Activated CD8-positive, alpha-beta memory T cell treated with anti-CD3 and anti-CD28 coated beads, Interleukin-2, amount 10 ng/mL, durations not matched to agents 7 days and 5 days (primary cell): Measurements from ENCODE around the gene ADAT1. TPM values are rescaled to one million over a fixed set of nuclear protein-coding genes. Genes with fewer than 3 reads are reported as not detected.

Experiments
- ATAC-seq: fragments of 150-1000 bp; cut with Tn5 transposase; one replicate; pipeline ENCODE4 v1.10.0; 2021; ENCODE audit warnings: moderate library complexity
- CTCF ChIA-PET: fragments of 350-600 bp; sonication (Branson Sonifier 250); formaldehyde crosslinking; loops from one replicate; lab custom pipeline; 2021; ENCODE audit warnings: antibody characterized with exemption; lab: Charles Lee
- DNase-seq: peaks from one replicate; pipeline ENCODE4 v3.0.0-alpha.2; 2020
- H3K27ac Mint-ChIP-seq: one replicate; pipeline ENCODE4 v1.8.0; 2021; ENCODE audit warnings: mild to moderate bottlenecking, mixed read lengths
- H3K27me3 Mint-ChIP-seq: one replicate; pipeline ENCODE4 v1.8.0; 2021; ENCODE audit warnings: mixed read lengths
- H3K36me3 Mint-ChIP-seq: one replicate; pipeline ENCODE4 v1.8.0; 2021; ENCODE audit warnings: mild to moderate bottlenecking, mixed read lengths
- H3K4me1 Mint-ChIP-seq: one replicate; pipeline ENCODE4 v1.8.0; 2021; ENCODE audit warnings: mixed read lengths
- H3K4me3 Mint-ChIP-seq: one replicate; pipeline ENCODE4 v1.8.0; 2021; ENCODE audit warnings: mild to moderate bottlenecking, moderate library complexity, mixed read lengths
- H3K9me3 Mint-ChIP-seq: one replicate; pipeline ENCODE4 v1.8.0; 2022; ENCODE audit warnings: low read depth, mixed read lengths
- total RNA-seq, 2 experiments: library from RNA; stranded (reverse); gene quantifications; one replicate each; pipeline ENCODE4 v1.2.3, GENCODE V29; 2021

ADAT1 gene
- 10 to 100 TPM; 48.3 to 57.2 TPM for total RNA-seq

- peaks cover 44% of the 10 kb centered on the region for H3K36me3 Mint-ChIP-seq
- H3K4me1 Mint-ChIP-seq, result peaks cover 46% of the 10 kb centered on the region
- ATAC-seq, result peak; percentile 90
- H3K9me3 Mint-ChIP-seq, result no peaks in the 10 kb centered on the region
- no peaks in the 10 kb centered on the region for H3K27me3 Mint-ChIP-seq
- peak within 1 kb of the TSS; percentile 90 for H3K4me3 Mint-ChIP-seq
- peak within 1 kb of the TSS; percentile 97 for H3K27ac Mint-ChIP-seq
- CTCF ChIA-PET, result interaction anchor here (1.0 to 5.1 kb wide), 14 partner anchors 16 to 168 kb away, joined by 3 to 63 read pairs (median 7); partner anchors contain the start of genes GABARAPL2, KARS1, TERF2IP and TMEM170A
- peak; percentile 99 for DNase-seq
Measured at GRCh38 chr16:75622761-75623605, at the start of gene ADAT1. Gene ADAT1, minus strand, starts transcription at chr16:75623281. Its CDS starts 2,482 bp downstream, at chr16:75620799.

DNA sequence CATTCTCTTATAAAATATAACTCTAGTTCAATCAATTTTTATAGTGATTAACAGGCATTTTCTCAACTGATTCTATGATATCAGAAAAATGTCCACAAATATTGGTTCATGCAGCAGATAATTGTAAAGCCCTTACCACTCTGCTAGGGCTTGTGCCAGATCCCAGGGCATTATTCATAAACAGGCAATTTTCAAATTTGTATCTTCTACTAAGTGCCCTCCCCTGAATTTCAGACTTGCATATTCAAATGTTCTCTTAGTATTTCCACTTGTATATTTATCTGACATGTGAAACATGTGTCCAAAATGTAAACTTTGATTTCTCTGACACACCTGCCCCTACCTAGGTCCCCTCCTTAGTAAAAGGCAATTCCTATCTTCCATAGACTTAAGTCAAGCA lies 44.4 kb upstream of the ADAT1 start:
- CTCF ChIA-PET, result no interaction called here
- H3K27me3 Mint-ChIP-seq, result no peaks in the 10 kb centered on the region
- H3K36me3 Mint-ChIP-seq, result peaks cover 7% of the 10 kb centered on the region
- no peak overlapping the region for H3K27ac Mint-ChIP-seq
- no peaks in the 10 kb centered on the region for H3K4me1 Mint-ChIP-seq
- ATAC-seq, result no peak
- no peaks in the 10 kb centered on the region for H3K9me3 Mint-ChIP-seq
- no peak overlapping the region for H3K4me3 Mint-ChIP-seq
- no peak for DNase-seq

GRCh38 chr16:75660726-75661302 lies 37.7 kb upstream of the ADAT1 start:
- no peaks in the 10 kb centered on the region for H3K27me3 Mint-ChIP-seq
- CTCF ChIA-PET, result no interaction called here
- peaks cover 38% of the 10 kb centered on the region for H3K36me3 Mint-ChIP-seq
- H3K9me3 Mint-ChIP-seq, result no peaks in the 10 kb centered on the region
- DNase-seq (no peak), ATAC-seq (no peak)
- peaks cover 2% of the 10 kb centered on the region for H3K4me1 Mint-ChIP-seq
- no peak overlapping the region for H3K27ac Mint-ChIP-seq
- no peak overlapping the region for H3K4me3 Mint-ChIP-seq

GRCh38 chr16:75660321-75660720 lies 37.2 kb upstream of the ADAT1 start:
- Mint-ChIP-seq H3K4me3 (no peak overlapping the region), H3K27ac (no peak overlapping the region), H3K27me3 (no peaks in the 10 kb centered on the region), H3K4me1 (peaks cover 2% of the 10 kb centered on the region), H3K36me3 (peaks cover 40% of the 10 kb centered on the region), H3K9me3 (no peaks in the 10 kb centered on the region)
- CTCF ChIA-PET, result no interaction called here
- DNase-seq (no peak), ATAC-seq (no peak)

GRCh38 chr16:75658175-75658574 lies 35.1 kb upstream of the ADAT1 start:
- H3K4me3 Mint-ChIP-seq, result no peak overlapping the region
- CTCF ChIA-PET, result interaction anchor here (0.9 kb wide), 1 partner anchor 141 kb away, joined by 3 read pairs; no protein-coding TSS in a partner anchor
- H3K36me3 Mint-ChIP-seq, result peaks cover 50% of the 10 kb centered on the region
- no peak for DNase-seq
- ATAC-seq, result no peak
- peaks cover 12% of the 10 kb centered on the region for H3K4me1 Mint-ChIP-seq
- no peaks in the 10 kb centered on the region for H3K9me3 Mint-ChIP-seq
- no peak overlapping the region for H3K27ac Mint-ChIP-seq
- no peaks in the 10 kb centered on the region for H3K27me3 Mint-ChIP-seq

DNA sequence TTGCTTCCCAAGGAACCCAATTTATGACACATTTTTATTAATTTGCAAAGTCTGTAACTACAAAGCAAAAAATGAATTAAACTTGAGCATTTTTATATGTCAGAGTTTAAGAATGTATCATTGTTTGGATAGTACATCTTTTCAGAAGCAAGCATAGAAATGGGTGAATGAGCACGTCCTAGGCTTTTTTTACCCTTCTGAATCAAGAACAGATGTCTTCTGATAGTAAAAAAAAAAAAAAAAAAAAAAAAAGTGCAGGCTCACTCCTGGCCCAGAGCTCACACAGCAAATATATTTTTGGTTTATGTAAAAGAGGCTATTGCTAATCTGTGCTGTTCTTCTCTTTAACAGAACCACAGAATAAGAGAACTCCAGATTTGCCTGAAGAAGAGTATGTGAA lies 30.8 kb upstream of the ADAT1 start:
- H3K27ac Mint-ChIP-seq, result peak overlapping the region; percentile 59
- no peaks in the 10 kb centered on the region for H3K9me3 Mint-ChIP-seq
- ATAC-seq (no peak), DNase-seq (no peak)
- no peaks in the 10 kb centered on the region for H3K27me3 Mint-ChIP-seq
- no peak overlapping the region for H3K4me3 Mint-ChIP-seq
- H3K36me3 Mint-ChIP-seq, result peaks cover 61% of the 10 kb centered on the region
- CTCF ChIA-PET, result no interaction called here
- peaks cover 38% of the 10 kb centered on the region for H3K4me1 Mint-ChIP-seq

GRCh38 chr16:75648265-75649076 lies 25.4 kb upstream of the ADAT1 start:
- Mint-ChIP-seq H3K36me3 (peaks cover 39% of the 10 kb centered on the region), H3K27me3 (no peaks in the 10 kb centered on the region), H3K9me3 (no peaks in the 10 kb centered on the region), H3K4me3 (peak overlapping the region; percentile 81), H3K27ac (peak overlapping the region; percentile 97), H3K4me1 (peaks cover 58% of the 10 kb centered on the region)
- ATAC-seq (peak; percentile 35), DNase-seq (peak; percentile 92)
- CTCF ChIA-PET, result interaction anchor here (0.8 to 7.6 kb wide), 10 partner anchors 8 to 214 kb away, joined by 3 to 63 read pairs (median 4); partner anchors contain the start of genes ADAT1, CFDP1 and TMEM231

- Mint-ChIP-seq H3K9me3 (no peaks in the 10 kb centered on the region), H3K4me3 (peak within 1 kb of the TSS; percentile 81), H3K36me3 (peaks cover 39% of the 10 kb centered on the region), H3K4me1 (peaks cover 55% of the 10 kb centered on the region), H3K27me3 (no peaks in the 10 kb centered on the region), H3K27ac (peak within 1 kb of the TSS; percentile 98)
- peak; percentile 97 for DNase-seq
- ATAC-seq, result peak; percentile 90
- CTCF ChIA-PET, result interaction anchor here (0.7 to 7.6 kb wide), 9 partner anchors 9 to 214 kb away, joined by 3 to 63 read pairs (median 3); partner anchors contain the start of genes ADAT1, CFDP1, TMEM170A and TMEM231
Measured at GRCh38 chr16:75647492-75648264, 24.6 kb upstream of the ADAT1 start, which contains the start of the genes KARS1 and TERF2IP. Gene KARS1, minus strand, starts transcription at chr16:75647665. Its CDS starts 26 bp downstream, at chr16:75647639. Gene TERF2IP, plus strand, starts transcription at chr16:75647773. Its CDS starts 110 bp downstream, at chr16:75647883.

DNA sequence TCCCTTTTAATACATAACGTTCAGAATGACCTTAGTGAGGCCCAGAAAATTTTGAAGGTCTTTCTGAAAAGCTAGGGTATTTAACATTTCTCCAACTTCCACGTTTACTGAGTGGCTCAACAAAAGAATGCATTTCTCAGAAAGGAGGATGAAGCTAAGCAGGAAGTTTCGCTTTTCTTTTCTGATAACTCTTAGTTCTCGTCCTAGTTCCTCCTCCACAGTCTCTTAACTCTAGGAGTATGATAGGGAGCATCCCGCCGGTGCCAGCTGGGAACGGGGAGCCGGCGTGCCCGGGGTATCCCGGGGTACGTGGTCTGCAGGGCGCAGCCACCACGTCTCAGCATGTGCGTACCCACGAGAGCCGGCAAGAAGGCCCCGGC lies 24.0 kb upstream of the ADAT1 start:
- no peak for DNase-seq
- Mint-ChIP-seq H3K9me3 (no peaks in the 10 kb centered on the region), H3K4me1 (peaks cover 54% of the 10 kb centered on the region), H3K36me3 (peaks cover 43% of the 10 kb centered on the region), H3K27ac (peak overlapping the region; percentile 98), H3K4me3 (peak overlapping the region; percentile 81), H3K27me3 (no peaks in the 10 kb centered on the region)
- peak; percentile 25 for ATAC-seq
- CTCF ChIA-PET, result interaction anchor here (0.7 to 7.6 kb wide), 7 partner anchors 10 to 213 kb away, joined by 3 to 63 read pairs (median 4); partner anchors contain the start of genes ADAT1, CFDP1, TMEM170A and TMEM231

DNA sequence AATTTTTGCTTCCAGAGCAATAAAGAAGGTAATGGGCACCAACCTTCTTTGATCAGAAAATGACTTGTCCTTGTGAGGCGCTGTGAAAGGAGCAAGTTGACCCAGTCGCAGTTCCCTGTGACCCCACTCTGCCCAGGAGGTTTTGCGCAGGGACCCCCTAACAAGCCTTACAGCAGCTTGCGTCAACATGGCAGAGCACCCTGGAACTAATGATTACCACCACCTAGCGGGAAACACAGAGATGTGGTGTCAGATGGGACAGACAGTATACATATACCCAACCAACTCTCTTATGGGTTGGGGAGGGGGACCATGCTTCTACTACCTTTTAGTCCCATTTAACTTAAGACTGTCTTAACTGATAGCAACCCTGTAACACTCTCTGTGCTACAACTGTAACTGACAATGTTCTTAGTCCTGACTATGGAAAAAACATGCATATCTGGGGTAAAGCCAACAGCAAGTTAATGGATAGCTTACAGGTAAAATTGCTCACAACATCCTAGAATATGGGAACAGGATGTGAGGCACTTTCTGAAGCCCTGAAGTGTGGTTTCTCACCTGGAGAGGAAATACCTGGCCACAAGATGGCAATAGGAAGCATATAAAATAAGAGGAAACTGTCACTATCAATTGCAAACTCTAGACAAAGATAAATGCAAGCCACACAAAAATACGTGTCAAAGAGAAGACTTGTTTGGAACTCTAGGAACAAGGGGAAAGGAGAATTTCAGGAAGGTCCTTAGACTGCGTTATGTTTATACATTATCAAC lies 21.3 kb upstream of the ADAT1 start:
- ATAC-seq (no peak), DNase-seq (no peak)
- Mint-ChIP-seq H3K9me3 (no peaks in the 10 kb centered on the region), H3K27me3 (no peaks in the 10 kb centered on the region), H3K4me1 (peaks cover 40% of the 10 kb centered on the region), H3K36me3 (peaks cover 50% of the 10 kb centered on the region), H3K4me3 (peak overlapping the region; percentile 66), H3K27ac (peak overlapping the region; percentile 75)
- CTCF ChIA-PET, result interaction anchor here (1.8 to 7.6 kb wide), 2 partner anchors 23 to 127 kb away, joined by 7 to 63 read pairs; partner anchors contain the start of gene ADAT1

DNA sequence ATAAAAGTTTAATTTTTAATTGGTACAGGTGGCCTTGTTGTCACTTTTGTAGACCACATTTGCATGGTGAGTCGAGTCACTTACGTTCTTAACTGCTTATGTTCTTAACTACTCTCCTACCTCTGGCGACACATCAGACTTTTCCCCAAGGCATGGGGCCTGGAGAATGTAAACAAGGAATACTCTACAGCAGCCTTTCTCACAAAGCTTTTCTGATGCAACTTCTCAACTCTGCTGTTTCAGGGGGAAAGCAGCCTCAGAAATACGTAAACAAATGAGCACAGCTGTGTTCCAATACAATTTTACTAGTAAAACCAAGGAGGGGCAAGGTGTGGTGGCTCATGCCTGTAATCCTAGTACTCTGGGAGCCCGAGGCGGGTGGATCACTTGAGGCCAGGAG lies 17.5 kb upstream of the ADAT1 start:
- Mint-ChIP-seq H3K4me3 (no peak overlapping the region), H3K27ac (no peak overlapping the region), H3K9me3 (no peaks in the 10 kb centered on the region), H3K36me3 (peaks cover 67% of the 10 kb centered on the region), H3K4me1 (peaks cover 36% of the 10 kb centered on the region), H3K27me3 (no peaks in the 10 kb centered on the region)
- no peak for ATAC-seq
- CTCF ChIA-PET, result interaction anchor here (1.3 kb wide), 1 partner anchor 124 kb away, joined by 4 read pairs; no protein-coding TSS in a partner anchor
- DNase-seq, result no peak
